Natural killer cell (primary cell): ENCODE results near the gene PTN. TPM values are rescaled to one million over a fixed set of nuclear protein-coding genes. Genes with fewer than 3 reads are reported as not detected.

Experiments
- ATAC-seq, 3 donors: fragments of 150-1000 bp in 2 of 3; fragments of 200-7000 bp in 1 of 3; cut with Tn5 transposase; 1 replicate in 1 of 3; 2 replicates in 2 of 3; pipeline ENCODE4 v1.10.0; 2021; ENCODE audit warnings: mild to moderate bottlenecking in 2 of 3, moderate library complexity in 2 of 3
- DNase-seq, 2 donors: peaks; one replicate each; pipeline versions ENCODE4 v3.0.0 to v3.0.0-alpha.2; 2013 to 2021; ENCODE audit warnings: mixed read lengths in 1 of 2
- H3K27ac ChIP-seq: one replicate; pipeline ENCODE4 v1.5.1; 2013; ENCODE audit warnings: mild to moderate bottlenecking, low read length
- H3K27me3 ChIP-seq: one replicate; pipeline ENCODE4 v1.6.1; 2013; ENCODE audit warnings: low read length; ENCODE audit not compliant: control insufficient read depth, insufficient read depth
- H3K36me3 ChIP-seq: one replicate; pipeline ENCODE4 v1.6.1; 2013; ENCODE audit warnings: low read length; ENCODE audit not compliant: control insufficient read depth, insufficient read depth
- H3K4me1 ChIP-seq: one replicate; pipeline ENCODE4 v1.6.1; 2013; ENCODE audit warnings: low read length; ENCODE audit not compliant: control insufficient read depth, insufficient read depth
- H3K4me3 ChIP-seq: one replicate; pipeline ENCODE4 v1.5.1; 2013; ENCODE audit warnings: low read length
- H3K9me3 ChIP-seq: one replicate; pipeline ENCODE4 v1.6.1; 2013; ENCODE audit warnings: low read length; ENCODE audit not compliant: control insufficient read depth, insufficient read depth
- H3K27ac Mint-ChIP-seq, 2 donors: one replicate each; pipeline ENCODE4 v1.8.0; 2022; ENCODE audit warnings: mild to moderate bottlenecking in 2 of 2, mixed read lengths in 2 of 2, moderate library complexity in 1 of 2
- H3K27me3 Mint-ChIP-seq, 2 donors: one replicate each; pipeline ENCODE4 v1.8.0; 2022; ENCODE audit warnings: low read depth in 2 of 2, mixed read lengths in 2 of 2
- H3K36me3 Mint-ChIP-seq: one replicate; pipeline ENCODE4 v1.8.0; 2022; ENCODE audit warnings: mixed read lengths
- H3K4me1 Mint-ChIP-seq, 2 donors: one replicate each; pipeline ENCODE4 v1.8.0; 2022; ENCODE audit warnings: mixed read lengths in 2 of 2
- H3K4me3 Mint-ChIP-seq: one replicate; pipeline ENCODE4 v1.8.0; 2022; ENCODE audit warnings: mild to moderate bottlenecking, moderate library complexity, mixed read lengths
- H3K9me3 Mint-ChIP-seq, 2 donors: one replicate each; pipeline ENCODE4 v1.8.0; 2022; ENCODE audit warnings: mixed read lengths in 2 of 2
- WGBS: methylation state at CpG from one replicate; pipeline ENCODE4 v1.1.7; 2013; ENCODE audit warnings: missing lambda C conversion rate; ENCODE audit not compliant: insufficient coverage; 5-methylcytosine and 5-hydroxymethylcytosine counted together
- intact Hi-C: fragments of 100-400 bp; cut with micrococcal nuclease; formaldehyde crosslinking; loops from one replicate; pipeline ENCODE4 v1.14.2; 2022
- total RNA-seq, 4 donors: library from RNA; stranded (reverse); fragments of 120-200 nt in 1 of 4; gene quantifications; one replicate each; pipeline versions ENCODE4 v1.2.3 to v1.2.4, GENCODE V29; 2013 to 2022
- TF ChIP-seq, protein P1 (sequence below): fragments of 200-600 bp; IDR thresholded peaks from one replicate; pipeline ENCODE4 v1.8.0; 2022; ENCODE audit warnings: antibody characterized with exemption

The PTN gene
- total RNA-seq, 3 donors from 2014 or later (not counting 1 experiment from before 2014, with no cell fraction given): not detected

GRCh38 chr7:137302081-137302480, 41.5 kb downstream of the PTN start:
- H3K27me3 ChIP-seq: no peaks in the 10 kb centered on the region
- no peaks in the 10 kb centered on the region for H3K4me1 ChIP-seq

DNA sequence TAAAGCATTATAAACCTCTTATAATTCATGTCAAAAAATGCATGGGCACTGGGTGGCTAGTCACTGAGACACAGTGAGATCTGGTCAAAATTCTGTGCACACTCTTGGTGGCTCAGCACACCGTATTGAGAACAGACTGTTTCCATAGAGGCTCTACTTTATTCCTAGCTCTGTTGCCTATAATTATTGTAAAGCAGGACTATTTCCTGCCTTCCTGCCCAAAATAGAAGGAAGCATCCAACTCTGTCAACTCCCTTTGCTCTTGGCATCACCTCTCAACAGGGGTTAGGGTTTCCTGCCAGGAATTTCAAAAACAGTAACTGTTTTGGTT, 45.1 kb downstream of the PTN start:
- Histone ChIP-seq H3K27ac (no peak overlapping the region), H3K4me3 (no peak overlapping the region), H3K4me1 (no peaks in the 10 kb centered on the region), H3K9me3 (no peaks in the 10 kb centered on the region), H3K27me3 (no peaks in the 10 kb centered on the region), H3K36me3 (no peaks in the 10 kb centered on the region)
- Mint-ChIP-seq H3K27ac (no peak overlapping the region), H3K9me3 (peaks cover 8 to 11% of the 10 kb centered on the region in 2 donors), H3K36me3 (no peaks in the 10 kb centered on the region), H3K4me1 (no peaks in the 10 kb centered on the region), H3K4me3 (no peak overlapping the region), H3K27me3 (no peaks in the 10 kb centered on the region)
- ATAC-seq (no peak), DNase-seq (no peak)
- 65% methylated on average over 1 of the region's 1 CpG for WGBS
- TF ChIP-seq, protein P1, sequence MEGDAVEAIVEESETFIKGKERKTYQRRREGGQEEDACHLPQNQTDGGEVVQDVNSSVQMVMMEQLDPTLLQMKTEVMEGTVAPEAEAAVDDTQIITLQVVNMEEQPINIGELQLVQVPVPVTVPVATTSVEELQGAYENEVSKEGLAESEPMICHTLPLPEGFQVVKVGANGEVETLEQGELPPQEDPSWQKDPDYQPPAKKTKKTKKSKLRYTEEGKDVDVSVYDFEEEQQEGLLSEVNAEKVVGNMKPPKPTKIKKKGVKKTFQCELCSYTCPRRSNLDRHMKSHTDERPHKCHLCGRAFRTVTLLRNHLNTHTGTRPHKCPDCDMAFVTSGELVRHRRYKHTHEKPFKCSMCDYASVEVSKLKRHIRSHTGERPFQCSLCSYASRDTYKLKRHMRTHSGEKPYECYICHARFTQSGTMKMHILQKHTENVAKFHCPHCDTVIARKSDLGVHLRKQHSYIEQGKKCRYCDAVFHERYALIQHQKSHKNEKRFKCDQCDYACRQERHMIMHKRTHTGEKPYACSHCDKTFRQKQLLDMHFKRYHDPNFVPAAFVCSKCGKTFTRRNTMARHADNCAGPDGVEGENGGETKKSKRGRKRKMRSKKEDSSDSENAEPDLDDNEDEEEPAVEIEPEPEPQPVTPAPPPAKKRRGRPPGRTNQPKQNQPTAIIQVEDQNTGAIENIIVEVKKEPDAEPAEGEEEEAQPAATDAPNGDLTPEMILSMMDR: no peak
- intact Hi-C loops: no loop called here

More at GRCh38 chr7:137302081-137302480, 41.5 kb downstream of the PTN start:
- no peak overlapping the region for H3K4me3 ChIP-seq
- no peaks in the 10 kb centered on the region for H3K9me3 ChIP-seq
- no peak overlapping the region for H3K27ac ChIP-seq
- Mint-ChIP-seq H3K36me3 (no peaks in the 10 kb centered on the region), H3K27me3 (no peaks in the 10 kb centered on the region), H3K27ac (no peak overlapping the region), H3K4me3 (no peak overlapping the region), H3K4me1 (no peaks in the 10 kb centered on the region), H3K9me3 (peaks cover 9 to 11% of the 10 kb centered on the region in 2 donors)
- H3K36me3 ChIP-seq: no peaks in the 10 kb centered on the region
- TF ChIP-seq, protein P1: no peak
- WGBS: 82% methylated on average over 1 of the region's 2 CpGs
- intact Hi-C loops: no loop called here
- no peak for DNase-seq
- ATAC-seq: no peak

DNA sequence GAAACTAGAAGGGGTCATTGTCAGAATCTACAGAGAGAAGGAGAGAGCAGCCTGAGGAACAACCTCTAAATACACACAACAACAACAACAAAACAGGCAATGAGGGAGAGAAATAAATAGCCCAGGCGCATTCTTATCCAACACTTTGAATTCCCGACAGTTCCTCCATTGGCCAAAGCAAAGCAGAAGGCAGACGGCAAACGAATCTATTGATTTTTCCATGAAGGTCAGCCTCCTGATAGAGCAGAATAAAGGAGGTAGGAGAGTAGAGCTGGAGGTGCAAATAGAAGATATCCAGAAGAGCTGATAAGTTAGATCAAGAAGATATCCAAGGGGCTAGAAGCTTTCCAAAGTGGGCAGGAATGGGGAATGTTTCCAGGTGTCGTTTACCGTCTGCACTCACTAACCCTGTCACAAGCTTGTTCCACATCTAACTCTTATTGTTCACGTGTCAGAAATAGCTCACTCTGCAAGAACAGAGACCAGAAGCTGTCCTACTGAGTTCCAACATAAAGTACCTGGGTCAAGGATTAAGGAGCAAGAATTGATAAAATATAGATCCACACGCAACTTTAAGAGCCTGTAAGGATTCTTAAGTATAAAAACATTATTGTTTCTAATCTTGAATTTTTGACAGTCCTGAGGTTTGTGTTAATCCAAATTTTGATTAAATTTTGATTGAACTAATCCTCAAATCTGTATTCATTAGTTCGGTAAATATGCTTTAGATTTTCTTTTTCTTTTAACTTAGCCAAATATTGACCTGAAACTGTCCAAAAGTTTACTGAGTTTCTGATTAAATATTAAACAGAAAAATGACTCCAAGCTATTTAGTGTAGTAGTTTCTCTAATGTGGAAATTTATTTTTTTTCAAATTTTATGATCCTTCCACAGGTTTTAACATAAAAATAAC, 45.7 kb downstream of the PTN start:
- no peaks in the 10 kb centered on the region for H3K27me3 ChIP-seq
- WGBS: 74% methylated on average over 7 of the region's 9 CpGs
- H3K9me3 ChIP-seq: no peaks in the 10 kb centered on the region
- Mint-ChIP-seq H3K36me3 (no peaks in the 10 kb centered on the region), H3K9me3 (peaks cover 11 to 14% of the 10 kb centered on the region in 2 donors), H3K27me3 (no peaks in the 10 kb centered on the region), H3K4me3 (no peak overlapping the region), H3K4me1 (no peaks in the 10 kb centered on the region), H3K27ac (no peak overlapping the region)
- H3K27ac ChIP-seq: no peak overlapping the region
- no peaks in the 10 kb centered on the region for H3K4me1 ChIP-seq
- DNase-seq (no peak), ATAC-seq (no peak)
- H3K4me3 ChIP-seq: no peak overlapping the region
- TF ChIP-seq, protein P1: no peak
- intact Hi-C loops: no loop called here
- no peaks in the 10 kb centered on the region for H3K36me3 ChIP-seq
